SK-N-MC (cell line): ENCODE results near the gene PIGQ.

Experiments used
- EZH2 ChIP-seq: fragments of 200-600 bp; sonication (generic); IDR thresholded peaks from one replicate; pipeline ENCODE4 v1.6.1; 2017; ENCODE audit warnings: antibody characterized with exemption
- FOXP2 ChIP-seq: optimal IDR thresholded peaks from 2 replicates; pipeline ENCODE3; 2011; ENCODE audit warnings: mild to moderate bottlenecking, moderate library complexity; ENCODE audit not compliant: insufficient read depth; ENCODE audit errors: extremely low read length, control extremely low read depth
- POLR2AphosphoS5 ChIP-seq: IDR thresholded peaks from 2 replicates; pipeline ENCODE4 v1.6.1; 2012; ENCODE audit warnings: mild to moderate bottlenecking, low read depth, low read length, borderline replicate concordance

DNA sequence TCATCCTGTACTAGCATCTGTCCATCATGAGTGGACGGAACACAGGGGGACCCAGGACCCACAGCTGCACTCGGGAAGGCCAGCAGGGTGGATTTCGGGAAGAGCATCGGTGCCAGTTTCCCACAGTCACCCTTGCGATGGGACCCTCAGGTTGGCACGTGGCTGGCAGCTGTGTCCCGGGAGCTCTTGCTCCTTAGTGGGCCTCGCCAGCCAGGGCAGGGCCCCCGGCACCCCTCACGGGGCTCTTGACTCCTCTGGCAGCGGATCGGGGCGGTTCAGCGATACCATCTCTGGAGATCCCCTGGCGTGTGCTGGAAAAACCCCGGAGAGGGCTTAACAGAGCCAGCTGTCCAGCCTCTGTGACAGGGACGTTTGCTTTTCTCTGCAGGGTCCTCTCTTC is 33.0 kb upstream of the PIGQ start:
- TF ChIP-seq POLR2AphosphoS5 (no peak), FOXP2 (no peak), EZH2 (no peak)
